Keratinocyte (primary cell): Measurements from ENCODE around the gene ZNF407.

Experiments used
- EZH2 ChIP-seq: IDR thresholded peaks from one replicate; pipeline ENCODE4 v1.6.1; 2012; ENCODE audit warnings: inconsistent platforms, mild to moderate bottlenecking, low read length, moderate library complexity
- TF ChIP-seq, protein P1 (sequence below), 3 experiments: IDR thresholded peaks in 1 of 3; conservative IDR thresholded peaks in 1 of 3; optimal IDR thresholded peaks in 1 of 3; 2 replicates in 2 of 3; 3 replicates in 1 of 3; pipeline versions ENCODE3 to v1.5.1; 2011; ENCODE audit warnings: low read length in 3 of 3, mild to moderate bottlenecking in 3 of 3, moderate library complexity in 2 of 3, control low read depth in 1 of 3, inconsistent platforms in 1 of 3; ENCODE audit not compliant: insufficient read depth in 2 of 3; ENCODE audit errors: extremely low read depth in 1 of 3

DNA sequence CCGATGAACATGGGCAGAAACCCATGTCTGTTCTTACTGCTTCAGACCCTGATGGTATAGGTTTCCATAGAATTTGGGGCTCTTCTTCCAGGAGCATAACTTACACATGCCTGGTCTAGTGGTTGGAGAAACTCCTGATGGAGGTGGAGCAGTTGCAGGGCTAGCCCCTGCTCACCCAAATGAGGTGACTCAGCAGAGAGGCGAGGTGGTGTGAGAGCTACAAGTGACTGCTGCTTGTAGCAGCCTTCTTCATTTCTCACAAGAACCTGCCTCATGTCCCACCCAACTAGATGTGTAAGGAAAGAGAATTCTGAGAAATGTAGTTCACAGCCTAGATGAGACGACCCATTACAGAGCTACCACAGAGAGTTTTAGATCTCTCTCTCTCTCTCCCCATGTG, 105.3 kb downstream of the ZNF407 start:
- TF ChIP-seq, protein P1, sequence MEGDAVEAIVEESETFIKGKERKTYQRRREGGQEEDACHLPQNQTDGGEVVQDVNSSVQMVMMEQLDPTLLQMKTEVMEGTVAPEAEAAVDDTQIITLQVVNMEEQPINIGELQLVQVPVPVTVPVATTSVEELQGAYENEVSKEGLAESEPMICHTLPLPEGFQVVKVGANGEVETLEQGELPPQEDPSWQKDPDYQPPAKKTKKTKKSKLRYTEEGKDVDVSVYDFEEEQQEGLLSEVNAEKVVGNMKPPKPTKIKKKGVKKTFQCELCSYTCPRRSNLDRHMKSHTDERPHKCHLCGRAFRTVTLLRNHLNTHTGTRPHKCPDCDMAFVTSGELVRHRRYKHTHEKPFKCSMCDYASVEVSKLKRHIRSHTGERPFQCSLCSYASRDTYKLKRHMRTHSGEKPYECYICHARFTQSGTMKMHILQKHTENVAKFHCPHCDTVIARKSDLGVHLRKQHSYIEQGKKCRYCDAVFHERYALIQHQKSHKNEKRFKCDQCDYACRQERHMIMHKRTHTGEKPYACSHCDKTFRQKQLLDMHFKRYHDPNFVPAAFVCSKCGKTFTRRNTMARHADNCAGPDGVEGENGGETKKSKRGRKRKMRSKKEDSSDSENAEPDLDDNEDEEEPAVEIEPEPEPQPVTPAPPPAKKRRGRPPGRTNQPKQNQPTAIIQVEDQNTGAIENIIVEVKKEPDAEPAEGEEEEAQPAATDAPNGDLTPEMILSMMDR (optimal IDR thresholded peaks at IDR 0.05 in 1 of 3, IDR thresholded peaks at IDR 0.05 in 1 of 3, conservative IDR thresholded peaks at IDR 0.05 in 1 of 3; ENCODE audit: extremely low read depth in 1 of 3, insufficient read depth in 2 of 3, low read length in 3 of 3) = no peak
- no peak for TF ChIP-seq EZH2
